KOPT-K1 (cell line): ENCODE measurements around the gene NCKAP5L.
"Not testable (repeated sequence)": the region's sequence is repeated elsewhere in the genome, so short reads cannot be mapped to it uniquely, and the experiment has no call there.

Experiments used
- H3K27ac ChIP-seq: fragments of 200-600 bp; sonication (generic); 2 replicates; pipeline ENCODE4 v1.5.1; 2016; ENCODE audit warnings: antibody characterized with exemption, mild to moderate bottlenecking, low read depth, low read length; ENCODE audit not compliant: poor library complexity, severe bottlenecking
- H3K36me3 ChIP-seq: fragments of 200-600 bp; sonication (generic); 2 replicates; pipeline ENCODE4 v1.5.1; 2017; ENCODE audit warnings: antibody characterized with exemption, mild to moderate bottlenecking, low read length, moderate library complexity; ENCODE audit not compliant: insufficient read depth
- H3K9me3 ChIP-seq: fragments of 200-600 bp; sonication (generic); 2 replicates; pipeline ENCODE4 v1.5.1; 2017; ENCODE audit warnings: antibody characterized with exemption, low read length, mild to moderate bottlenecking; ENCODE audit not compliant: insufficient read depth, poor library complexity, severe bottlenecking

Gene NCKAP5L

DNA sequence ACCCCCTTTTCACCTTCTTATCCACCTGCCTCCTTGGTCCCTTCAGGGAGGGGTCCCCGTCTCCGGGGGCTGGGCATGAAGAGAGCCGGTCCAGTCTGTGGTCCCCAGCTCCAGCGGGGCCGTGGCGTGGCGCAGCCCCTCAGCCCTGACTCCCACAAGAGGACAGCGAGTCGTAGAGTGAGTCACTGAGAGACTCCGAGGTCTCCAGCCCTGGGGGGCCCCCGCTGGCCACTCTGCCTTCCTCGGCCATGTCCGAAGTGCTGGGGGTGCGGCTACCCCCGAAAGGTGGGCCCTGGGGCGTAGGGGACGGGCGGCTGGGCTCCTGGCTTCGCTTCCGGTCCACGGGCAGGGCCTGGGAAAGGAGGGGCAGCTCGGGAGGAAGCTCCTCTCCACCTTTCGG is 36.5 kb downstream of the NCKAP5L start:
- H3K9me3 ChIP-seq = no peaks in the 10 kb centered on the region
- peaks cover 26% of the 10 kb centered on the region; the same call in 1 of the 2 replicates for H3K36me3 ChIP-seq
- no peak overlapping the region for H3K27ac ChIP-seq

DNA sequence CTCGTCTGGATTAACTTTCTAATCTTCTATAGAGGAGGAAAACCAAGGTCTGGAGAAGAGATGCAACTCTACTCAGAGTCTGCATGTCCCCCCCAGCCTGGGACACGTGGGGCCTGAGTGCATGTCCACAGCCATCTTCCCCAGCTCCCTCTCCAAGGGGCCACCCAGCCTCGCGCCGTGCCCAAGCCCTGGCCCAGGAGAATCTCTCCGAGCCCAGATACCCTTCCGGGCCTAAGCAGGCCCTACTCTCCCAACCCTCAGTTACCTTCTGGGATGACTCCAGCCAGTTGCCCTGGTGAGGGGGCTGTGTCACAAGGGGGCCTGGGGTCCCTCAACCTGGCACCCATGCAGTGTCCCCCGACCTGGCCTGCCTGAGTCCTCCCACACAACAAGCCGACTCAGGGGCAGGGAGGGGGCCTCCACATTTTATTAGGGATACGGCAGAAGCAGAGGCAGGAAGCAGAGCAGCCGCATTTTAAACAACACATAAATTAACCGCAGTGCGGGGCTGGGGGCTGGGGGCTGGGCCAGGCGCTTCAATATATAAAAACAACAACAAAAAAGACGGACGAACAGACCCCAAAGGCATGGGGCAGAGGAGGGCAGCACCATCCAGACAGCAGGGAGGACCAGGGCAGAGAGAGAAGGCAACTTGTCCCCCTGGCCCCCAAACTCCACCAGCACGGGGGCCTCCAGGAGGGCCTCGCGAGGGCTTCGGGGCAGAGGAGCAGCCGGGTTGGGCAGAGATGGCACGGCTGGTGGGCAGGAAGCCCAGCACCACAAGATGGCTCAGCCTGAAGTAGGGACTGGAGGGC is 37.3 kb downstream of the NCKAP5L start:
- Histone ChIP-seq H3K27ac (no peak overlapping the region), H3K9me3 (no peaks in the 10 kb centered on the region), H3K36me3 (peaks cover 19% of the 10 kb centered on the region; the same call in 1 of the 2 replicates)

DNA sequence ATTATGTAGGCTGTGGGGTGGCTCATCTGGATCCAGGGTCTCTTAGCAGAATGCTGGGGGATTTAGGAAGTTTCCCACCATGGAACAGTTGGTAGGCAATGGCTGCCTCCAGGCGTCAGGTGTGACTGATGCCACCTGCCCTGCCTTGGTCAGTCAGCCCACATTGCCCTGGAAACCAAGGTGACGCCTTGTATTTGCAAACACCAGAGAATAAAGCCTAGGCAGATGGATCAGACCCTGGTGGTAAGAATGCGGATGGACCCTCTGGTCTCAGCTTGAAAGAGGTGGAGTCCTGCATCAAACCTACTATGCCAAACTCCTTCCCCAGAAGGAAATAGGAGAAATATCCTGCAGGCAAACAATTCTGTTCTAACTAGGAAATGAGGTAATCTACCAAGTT is 38.2 kb downstream of the NCKAP5L start:
- H3K36me3 ChIP-seq = peaks cover 10% of the 10 kb centered on the region; the same call in 1 of the 2 replicates

DNA sequence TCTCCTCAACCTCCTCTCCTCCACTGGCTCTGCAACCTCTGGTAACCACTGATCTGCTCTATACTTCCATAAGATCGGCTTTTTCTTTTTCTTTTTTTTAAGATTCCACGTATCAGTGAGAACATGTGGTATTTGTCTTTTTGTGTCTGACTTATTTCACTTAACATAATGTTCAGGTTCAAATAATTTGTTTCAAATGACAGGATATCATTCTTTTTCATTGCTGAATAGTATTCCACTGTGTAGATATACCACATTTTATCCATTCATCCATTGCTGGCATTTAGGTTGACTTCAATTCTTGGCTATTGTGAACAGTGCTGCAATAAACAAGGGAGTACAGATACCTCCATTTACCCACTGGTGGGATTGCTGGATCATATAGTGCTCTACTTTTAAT is 40.5 kb downstream of the NCKAP5L start:
- H3K9me3 ChIP-seq = no peaks in the 10 kb centered on the region
- no peak overlapping the region for H3K27ac ChIP-seq
- H3K36me3 ChIP-seq = peaks cover 10% of the 10 kb centered on the region; the same call in 1 of the 2 replicates

More for the DNA sequence above, 38.2 kb downstream of the NCKAP5L start:
- Histone ChIP-seq H3K9me3 (no peaks in the 10 kb centered on the region), H3K27ac (no peak overlapping the region)

DNA sequence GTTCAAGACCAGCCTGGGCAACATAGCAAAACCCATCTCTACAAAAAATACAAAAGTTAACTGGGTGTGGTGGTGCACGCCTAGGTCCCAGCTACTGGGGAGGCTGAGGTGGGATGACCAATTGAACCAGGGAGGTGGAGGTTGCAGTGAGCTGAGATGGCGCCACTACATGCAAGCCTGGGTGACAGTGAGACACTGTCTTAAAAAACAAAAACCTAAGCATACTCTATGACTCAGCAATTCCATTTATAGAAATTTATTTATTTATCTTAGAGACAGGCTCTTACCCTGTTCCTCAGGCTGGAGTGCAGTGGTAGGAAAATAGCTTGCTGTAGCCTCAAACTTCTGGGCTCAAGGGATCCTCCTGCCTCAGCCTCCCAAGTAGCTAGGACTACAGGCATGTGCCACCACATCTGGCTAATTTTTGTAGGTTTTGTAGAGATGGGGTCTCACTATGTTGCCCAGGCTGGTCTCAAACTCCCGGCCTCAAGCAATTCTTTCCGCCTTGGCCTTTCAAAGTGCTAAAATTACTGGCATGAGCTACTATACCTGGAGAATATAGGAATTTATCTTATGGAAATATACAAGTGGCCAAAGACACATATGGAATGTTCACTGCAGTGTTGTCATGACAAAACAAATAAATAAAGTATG is 43.3 kb downstream of the NCKAP5L start:
- Histone ChIP-seq H3K9me3 (no peaks in the 10 kb centered on the region), H3K27ac (no peak overlapping the region), H3K36me3 (no peaks in the 10 kb centered on the region)

DNA sequence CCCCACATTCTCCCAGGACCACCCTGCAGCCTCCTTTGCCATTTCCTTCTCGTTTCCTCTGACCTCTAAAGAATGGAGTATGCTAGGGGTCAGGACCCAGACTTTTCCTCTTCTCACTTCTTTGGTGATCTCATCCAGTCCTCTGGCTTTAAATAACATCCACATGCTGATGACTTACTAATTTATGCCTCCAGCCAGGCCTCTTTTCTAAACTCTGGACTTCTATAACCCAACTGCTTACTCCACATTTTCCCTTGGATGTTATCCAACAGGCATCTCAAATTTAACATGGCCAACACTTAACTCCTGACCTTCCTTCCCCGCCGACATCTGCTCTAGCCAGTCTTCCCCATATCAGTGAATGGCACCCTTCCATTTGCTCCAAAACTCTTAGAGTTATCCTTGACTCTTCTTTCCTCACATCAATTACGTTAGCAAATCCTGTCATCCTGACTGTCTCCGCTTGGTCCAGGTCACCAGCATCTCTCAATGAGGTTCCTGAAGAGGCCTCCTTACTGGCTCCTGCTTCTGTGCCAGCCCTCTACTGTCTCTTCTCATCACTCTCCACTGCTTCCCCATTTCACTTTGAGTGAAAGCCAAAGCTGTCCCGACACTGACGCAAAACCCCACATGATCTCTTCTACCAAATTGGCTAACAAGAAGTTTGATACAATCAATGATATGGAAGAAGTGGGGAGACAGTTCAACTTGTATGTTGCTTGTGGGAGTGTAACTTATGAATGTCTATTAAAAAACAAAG is 44.1 kb downstream of the NCKAP5L start:
- Histone ChIP-seq H3K9me3 (no peaks in the 10 kb centered on the region), H3K27ac (no peak overlapping the region), H3K36me3 (no peaks in the 10 kb centered on the region)

DNA sequence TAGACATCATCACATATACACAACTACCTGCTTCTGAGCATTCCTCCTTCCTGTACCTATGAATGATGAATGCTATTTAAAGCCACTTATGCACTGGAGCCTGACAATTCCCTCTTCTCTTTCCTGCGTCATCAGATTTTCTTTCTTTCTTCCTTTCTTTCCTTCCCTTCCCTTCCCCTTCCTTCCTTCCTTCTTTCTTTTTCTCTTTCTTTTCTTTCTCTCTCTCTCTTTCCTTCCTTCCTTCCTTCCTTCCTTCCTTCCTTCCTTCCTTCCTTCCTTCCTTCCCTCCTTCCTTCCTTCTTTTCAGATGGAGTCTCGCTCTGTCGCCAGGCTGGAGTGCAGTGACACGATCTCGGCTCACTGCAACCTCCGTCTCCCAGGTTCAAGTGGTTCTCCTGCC is 47.3 kb downstream of the NCKAP5L start:
- not testable (repeated sequence) for H3K27ac ChIP-seq, H3K9me3 ChIP-seq, H3K36me3 ChIP-seq

DNA sequence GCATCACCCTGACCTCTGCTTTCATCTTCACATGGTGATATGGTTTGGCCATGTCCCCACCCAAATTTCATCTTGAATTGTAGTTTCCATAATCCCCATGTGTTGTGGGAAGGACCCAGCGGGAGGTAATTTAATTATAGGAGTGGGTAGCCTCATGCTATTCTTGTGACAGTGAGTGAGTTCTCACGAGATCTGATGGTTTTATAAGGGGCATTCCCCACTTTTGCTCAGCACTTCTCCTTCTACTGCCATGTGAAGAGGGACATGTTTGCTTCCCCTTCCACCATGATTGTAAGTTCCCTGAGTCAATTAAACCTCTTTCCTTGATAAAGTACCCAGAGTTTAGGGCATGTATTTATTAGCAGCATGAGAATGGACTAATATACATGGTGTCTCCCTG is 48.6 kb downstream of the NCKAP5L start:
- H3K9me3 ChIP-seq = no peaks in the 10 kb centered on the region
- no peak overlapping the region for H3K27ac ChIP-seq
- no peaks in the 10 kb centered on the region for H3K36me3 ChIP-seq

DNA sequence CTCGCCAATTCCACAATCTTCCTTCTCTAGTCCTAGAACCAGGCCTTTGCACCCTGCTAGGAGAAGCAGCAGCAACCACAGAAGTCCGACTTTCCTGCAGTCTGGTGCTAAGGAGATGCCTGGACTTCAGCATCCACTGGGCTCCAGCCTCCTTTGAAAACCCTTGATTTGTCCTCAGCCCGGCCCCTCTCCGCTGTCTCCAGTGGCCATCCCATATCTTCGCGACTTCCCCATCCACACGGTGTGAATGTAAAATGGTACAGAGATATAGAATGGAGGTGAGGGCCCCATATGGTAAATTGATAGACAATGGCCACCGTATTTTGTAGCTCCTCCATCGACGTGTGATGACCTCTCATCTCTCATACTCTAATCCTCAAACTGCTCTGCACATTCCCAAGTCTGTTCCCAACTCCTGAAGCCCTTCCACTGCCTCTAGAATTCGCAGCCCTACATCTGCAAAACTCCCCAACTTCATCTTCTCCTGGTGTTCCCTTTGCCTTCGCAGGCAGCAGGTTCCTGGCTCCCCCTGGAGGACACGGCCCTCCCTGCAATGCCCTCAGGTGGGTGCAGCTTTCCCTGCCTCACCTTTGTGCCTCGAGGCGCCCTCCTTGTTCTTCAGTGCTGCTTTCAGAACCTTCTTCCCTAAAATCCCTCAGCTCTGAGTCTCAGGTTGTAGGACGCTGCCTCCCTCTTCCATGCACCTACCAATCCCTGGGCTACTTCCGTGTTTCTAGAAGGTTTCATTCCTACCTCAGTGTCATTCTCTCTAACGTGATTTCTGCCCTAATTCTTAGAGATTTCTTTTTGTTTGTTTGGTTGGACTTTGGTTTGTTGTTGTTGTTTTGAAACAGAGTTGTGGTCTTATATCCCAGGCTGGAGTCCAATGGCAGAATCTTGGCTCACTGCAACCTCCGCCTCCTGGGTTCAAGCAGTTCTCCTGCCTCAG is 50.1 kb downstream of the NCKAP5L start:
- H3K9me3 ChIP-seq = no peaks in the 10 kb centered on the region
- H3K27ac ChIP-seq = no peak overlapping the region
- H3K36me3 ChIP-seq = no peaks in the 10 kb centered on the region

DNA sequence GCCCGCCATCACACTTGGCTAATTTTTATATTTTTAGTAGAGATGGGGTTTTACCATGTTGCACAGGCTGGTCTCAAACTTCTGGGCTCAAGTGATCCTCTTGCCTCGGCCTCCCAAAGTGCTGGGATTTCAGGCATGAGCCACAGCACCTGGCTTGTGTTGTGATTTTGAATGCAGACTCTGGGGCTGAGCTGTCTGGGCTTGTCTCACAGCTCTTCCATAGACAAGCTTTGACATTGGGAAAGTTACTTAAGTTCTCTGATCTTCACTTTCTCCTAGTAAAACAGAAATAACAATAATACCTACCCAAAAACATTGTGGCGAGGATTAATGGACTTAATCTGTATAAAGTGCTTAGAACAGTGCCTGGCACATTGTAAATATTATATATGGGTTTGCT is 50.9 kb downstream of the NCKAP5L start:
- Histone ChIP-seq H3K27ac (no peak overlapping the region), H3K36me3 (no peaks in the 10 kb centered on the region), H3K9me3 (no peaks in the 10 kb centered on the region)

DNA sequence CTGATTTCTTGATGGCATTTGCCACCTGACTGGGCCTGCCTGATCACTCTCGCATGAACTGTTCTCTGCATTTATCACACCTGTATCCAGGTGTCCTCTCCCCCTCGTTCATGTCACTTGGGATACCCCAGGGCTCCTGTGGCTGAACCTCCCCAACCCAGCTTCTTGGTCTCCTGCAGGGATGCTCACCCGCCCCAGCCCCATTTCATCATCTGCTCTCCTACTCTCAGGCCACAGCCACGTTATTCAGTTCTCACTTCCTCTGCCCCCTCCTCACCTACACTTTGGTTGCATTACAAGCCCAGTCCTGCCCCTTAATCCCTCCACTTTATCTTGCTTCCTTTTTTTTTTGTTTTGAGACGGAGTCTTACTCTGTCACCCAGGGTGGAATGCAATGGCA is 51.4 kb downstream of the NCKAP5L start:
- no peak overlapping the region for H3K27ac ChIP-seq
- no peaks in the 10 kb centered on the region for H3K9me3 ChIP-seq
- H3K36me3 ChIP-seq = no peaks in the 10 kb centered on the region

DNA sequence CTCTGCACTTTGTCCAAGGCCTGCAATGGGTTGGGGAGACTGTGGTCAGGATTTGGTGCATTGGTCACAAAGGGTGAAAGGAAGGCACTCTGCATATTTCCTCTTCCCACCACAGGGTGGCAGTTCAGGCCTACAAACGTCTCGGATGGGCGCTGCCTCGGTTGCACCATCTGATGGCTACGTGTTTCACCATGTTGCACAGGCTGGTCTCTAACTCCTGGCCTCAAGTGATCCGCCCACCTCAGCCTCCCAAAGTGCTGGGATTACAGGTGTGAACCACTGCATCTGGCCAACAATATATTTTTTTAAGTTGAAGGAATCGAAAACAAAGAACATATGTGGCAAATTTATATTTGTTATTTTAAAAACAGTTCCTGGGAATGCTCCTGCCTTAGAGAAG is 51.8 kb downstream of the NCKAP5L start:
- no peaks in the 10 kb centered on the region for H3K9me3 ChIP-seq
- H3K36me3 ChIP-seq = no peaks in the 10 kb centered on the region
- H3K27ac ChIP-seq = no peak overlapping the region

DNA sequence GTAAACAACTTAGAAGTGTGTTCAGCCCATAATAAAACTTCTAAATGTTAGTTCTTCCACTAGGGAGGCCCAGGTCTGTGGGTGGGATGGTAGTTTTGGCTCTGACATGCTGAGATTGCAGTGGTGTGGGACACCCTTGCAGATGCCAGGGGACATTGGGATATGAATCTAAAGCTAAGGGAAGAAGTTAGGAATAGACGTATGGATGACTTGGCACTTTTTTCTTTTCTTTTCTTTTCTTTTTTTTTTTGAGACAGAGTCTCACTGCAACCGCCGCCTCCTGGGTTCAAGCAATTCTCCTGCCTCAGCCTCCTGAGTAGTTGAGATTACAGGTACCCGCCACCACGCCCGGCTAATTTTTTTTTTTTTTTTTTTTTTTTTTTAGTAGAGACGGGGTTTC is 55.1 kb downstream of the NCKAP5L start:
- H3K27ac ChIP-seq, H3K36me3 ChIP-seq, H3K9me3 ChIP-seq: not testable (repeated sequence)

DNA sequence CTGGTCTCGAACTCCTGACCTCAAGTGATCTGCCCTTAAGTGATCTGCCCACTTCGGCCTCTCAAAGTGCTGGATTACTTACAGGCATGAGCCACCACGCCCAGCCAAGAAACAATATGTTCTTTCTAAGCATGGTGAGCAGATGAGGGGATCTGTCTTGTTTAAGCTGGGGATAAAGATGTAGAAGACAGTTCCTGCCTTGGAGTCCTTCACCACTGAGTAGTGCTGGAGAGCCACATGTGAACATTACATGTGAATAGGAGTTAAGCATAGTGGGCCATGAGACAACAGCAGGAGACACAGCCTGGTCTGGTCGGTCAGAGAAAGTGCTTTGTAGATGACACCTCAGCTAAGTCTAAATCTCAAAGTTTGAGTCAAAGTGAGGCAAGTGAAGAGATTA is 60.9 kb downstream of the NCKAP5L start:
- H3K36me3 ChIP-seq = peaks cover 36% of the 10 kb centered on the region
- no peak overlapping the region for H3K27ac ChIP-seq
- no peaks in the 10 kb centered on the region for H3K9me3 ChIP-seq
